ENCODE results near the gene RASL12. TPM values are rescaled to one million over a fixed set of nuclear protein-coding genes. Genes with fewer than 3 reads are reported as not detected.

Gene RASL12
- total and polyA plus RNA-seq, 2 donors (not counting 1 experiment from before 2014, with no cell fraction given), result not detected

- Histone ChIP-seq H3K27ac (ENCODE audit: low read length in 2 of 2) (no peak overlapping the region), H4K20me1 (ENCODE audit: control insufficient read depth, insufficient read depth, low read length, poor library complexity, severe bottlenecking) (no peaks in the 10 kb centered on the region), H3K4me3 (ENCODE audit: control extremely low read depth in 1 of 5, extremely low read depth in 1 of 5, insufficient read depth in 1 of 5, low read depth in 2 of 5, low read length in 4 of 5) (no peak overlapping the region), H3K9ac (ENCODE audit: low read length) (no peak overlapping the region), H3K79me2 (ENCODE audit: control insufficient read depth, insufficient read depth, low read length) (peaks cover 5% of the 10 kb centered on the region), H2AFZ (ENCODE audit: insufficient read depth, low read depth, low read length, poor library complexity, severe bottlenecking) (no peak overlapping the region), H3K27me3 (replicated peaks in 1 of 4; ENCODE audit: control extremely low read depth in 1 of 4, control insufficient read depth in 3 of 4, insufficient read depth in 4 of 4, low read length in 3 of 4) (peaks cover 0 to 3% (median 0%) of the 10 kb centered on the region in 4 experiments), H3K4me2 (replicated peaks; ENCODE audit: low read depth, low read length, poor library complexity, severe bottlenecking) (no peak overlapping the region), H3K36me3 (replicated peaks in 1 of 2; ENCODE audit: control extremely low read depth in 1 of 2, control insufficient read depth in 1 of 2, extremely low read depth in 1 of 2, insufficient read depth in 2 of 2, low read length in 1 of 2) (no peaks in the 10 kb centered on the region), H3K9me3 (ENCODE audit: control extremely low read depth in 1 of 3, control insufficient read depth in 2 of 3, insufficient read depth in 1 of 3, low read length in 2 of 3) (no peaks in the 10 kb centered on the region), H3K4me1 (ENCODE audit: control insufficient read depth in 2 of 2, insufficient read depth in 2 of 2, low read length in 2 of 2) (peaks cover 8 to 20% of the 10 kb centered on the region in 2 donors)
- Mint-ChIP-seq H3K27ac (no peak overlapping the region), H3K9me3 (ENCODE audit: insufficient read depth) (no peaks in the 10 kb centered on the region), H3K4me1 (peaks cover 14% of the 10 kb centered on the region), H3K27me3 (peaks cover 9% of the 10 kb centered on the region), H3K4me3 (no peak overlapping the region)
- no peak for ATAC-seq (ENCODE audit: low read depth)
- 97% methylated on average over 9 of the region's 11 CpGs for WGBS (ENCODE audit: insufficient coverage)
- ChIA-PET CTCF (interaction anchor here (0.7 to 2.7 kb wide), 16 partner anchors 9 to 357 kb away, joined by 3 to 19 read pairs (median 4); partner anchors contain the start of genes CLPX, KBTBD13 and PARP16), POLR2A (interaction anchor here (0.7 kb wide), 1 partner anchor 55 kb away, joined by 5 read pairs; no protein-coding TSS in a partner anchor)
- TF ChIP-seq EZH2 (IDR thresholded peaks at IDR 0.05; ENCODE audit: borderline replicate concordance, insufficient read depth, low read depth, low read length, poor library complexity, severe bottlenecking), result no peak
- no peak for TF ChIP-seq CTCF (IDR thresholded peaks at IDR 0.05)
- intact Hi-C loops (cut with micrococcal nuclease), result no loop called here
- no peak for DNase-seq
Observed at GRCh38 chr15:65034719-65035118, 33.1 kb downstream of the RASL12 start.

- Histone ChIP-seq H4K20me1 (ENCODE audit: control insufficient read depth, insufficient read depth, low read length, poor library complexity, severe bottlenecking) (no peaks in the 10 kb centered on the region), H3K9me3 (ENCODE audit: control extremely low read depth in 1 of 3, control insufficient read depth in 2 of 3, insufficient read depth in 1 of 3, low read length in 2 of 3) (no peaks in the 10 kb centered on the region), H3K36me3 (replicated peaks in 1 of 2; ENCODE audit: control extremely low read depth in 1 of 2, control insufficient read depth in 1 of 2, extremely low read depth in 1 of 2, insufficient read depth in 2 of 2, low read length in 1 of 2) (no peaks in the 10 kb centered on the region), H3K27ac (ENCODE audit: low read length in 2 of 2) (no peak overlapping the region), H2AFZ (ENCODE audit: insufficient read depth, low read depth, low read length, poor library complexity, severe bottlenecking) (peak overlapping the region; percentile 58), H3K9ac (ENCODE audit: low read length) (no peak overlapping the region), H3K4me1 (ENCODE audit: control insufficient read depth in 2 of 2, insufficient read depth in 2 of 2, low read length in 2 of 2) (peaks cover 8 to 21% of the 10 kb centered on the region in 2 donors), H3K27me3 (replicated peaks in 1 of 4; ENCODE audit: control extremely low read depth in 1 of 4, control insufficient read depth in 3 of 4, insufficient read depth in 4 of 4, low read length in 3 of 4) (peaks cover 0 to 3% (median 0%) of the 10 kb centered on the region in 4 experiments), H3K79me2 (ENCODE audit: control insufficient read depth, insufficient read depth, low read length) (peaks cover 12% of the 10 kb centered on the region), H3K4me2 (replicated peaks; ENCODE audit: low read depth, low read length, poor library complexity, severe bottlenecking) (peak overlapping the region; percentile 48), H3K4me3 (ENCODE audit: control extremely low read depth in 1 of 5, extremely low read depth in 1 of 5, insufficient read depth in 1 of 5, low read depth in 2 of 5, low read length in 4 of 5) (no peak overlapping the region)
- CTCF ChIA-PET, result interaction anchor here (0.6 to 2.7 kb wide), 19 partner anchors 8 to 358 kb away, joined by 3 to 19 read pairs (median 4); partner anchors contain the start of genes KBTBD13 and PARP16
- WGBS (ENCODE audit: insufficient coverage), result 0% methylated on average over 3 of the region's 4 CpGs
- ATAC-seq (ENCODE audit: low read depth), result no peak
- peak; percentile 63 for DNase-seq
- no peak overlapping the region for H3K4me3 Mint-ChIP-seq
- no peak overlapping the region for H3K27ac Mint-ChIP-seq
- TF ChIP-seq EZH2 (IDR thresholded peaks at IDR 0.05; ENCODE audit: borderline replicate concordance, insufficient read depth, low read depth, low read length, poor library complexity, severe bottlenecking) (no peak), CTCF (IDR thresholded peaks at IDR 0.05) (no peak)
- H3K27me3 Mint-ChIP-seq, result peaks cover 9% of the 10 kb centered on the region
- H3K4me1 Mint-ChIP-seq, result peaks cover 14% of the 10 kb centered on the region
- POLR2A ChIA-PET, result interaction anchor here (0.6 to 1.0 kb wide), 2 partner anchors 261 to 271 kb away, joined by 4 to 11 read pairs; partner anchors contain the start of gene RNU5B-1
- intact Hi-C loops (cut with micrococcal nuclease), result loop anchor here (1.0 to 2.0 kb wide), 3 partner anchors 15 to 264 kb away; no protein-coding TSS in a partner anchor
- no peaks in the 10 kb centered on the region for H3K9me3 Mint-ChIP-seq (ENCODE audit: insufficient read depth)
Observed at GRCh38 chr15:65033659-65034269, 34.0 kb downstream of the RASL12 start.

Data from B cell (primary cell).